ENCODE data around the gene IDUA.

- TF ChIP-seq CTCF (IDR thresholded peaks at IDR 0.05; ENCODE audit: low read length), result no peak
- TF ChIP-seq EZH2 (optimal IDR thresholded peaks at IDR 0.05; ENCODE audit: low read depth, low read length), result no peak
These were observed 4.6 kb upstream of the IDUA start for GRCh38 chr4:982291-982690.
